ENCODE data around the gene AEBP2. TPM values are rescaled to one million over a fixed set of nuclear protein-coding genes. Genes with fewer than 3 reads are reported as not detected.

AEBP2 gene
- total and polyA plus RNA-seq, 7 donors, result 5.3 to 24.6 (median 21.6) TPM

- no peak for TF ChIP-seq CTCF (IDR thresholded peaks at IDR 0.05)
- ATAC-seq, result no peak
- no peak overlapping the region for H3K27ac ChIP-seq
- H3K27me3 ChIP-seq (ENCODE audit: insufficient read depth in 3 of 3, low read length in 2 of 3), result no peaks in the 10 kb centered on the region
- H3K4me1 ChIP-seq, result no peaks in the 10 kb centered on the region
- intact Hi-C loops (cut with DNase I), result no loop called here
- no peaks in the 10 kb centered on the region for H3K9me3 ChIP-seq
- no peaks in the 10 kb centered on the region for H3K36me3 ChIP-seq (ENCODE audit: insufficient read depth in 1 of 2, low read depth in 1 of 2)
- no peak for DNase-seq
- no peak overlapping the region for H3K4me3 ChIP-seq
Measured at GRCh38 chr12:19506497-19506896, 67.2 kb downstream of the AEBP2 start.

GRCh38 chr12:19507823-19508222 is 68.5 kb downstream of the AEBP2 start:
- intact Hi-C loops (cut with DNase I), result no loop called here
- ATAC-seq (no peak), DNase-seq (no peak)
- Histone ChIP-seq H3K4me3 (no peak overlapping the region), H3K27ac (no peak overlapping the region), H3K4me1 (no peaks in the 10 kb centered on the region), H3K9me3 (no peaks in the 10 kb centered on the region), H3K36me3 (ENCODE audit: insufficient read depth in 1 of 2, low read depth in 1 of 2) (peaks cover 0 to 5% of the 10 kb centered on the region in 2 donors), H3K27me3 (ENCODE audit: insufficient read depth in 3 of 3, low read length in 2 of 3) (no peaks in the 10 kb centered on the region)
- WGBS, 3 donors, result 44 to 59% (median 56%) methylated on average over 1 of the region's 1 CpG
- peak; percentile 24 for TF ChIP-seq CTCF (IDR thresholded peaks at IDR 0.05)

- Histone ChIP-seq H3K4me3 (no peak overlapping the region), H3K9me3 (no peaks in the 10 kb centered on the region), H3K27me3 (ENCODE audit: insufficient read depth in 3 of 3, low read length in 2 of 3) (no peaks in the 10 kb centered on the region), H3K27ac (no peak overlapping the region), H3K4me1 (no peaks in the 10 kb centered on the region), H3K36me3 (ENCODE audit: insufficient read depth in 1 of 2, low read depth in 1 of 2) (peaks cover 0 to 20% of the 10 kb centered on the region in 2 donors)
- no peak for TF ChIP-seq CTCF (IDR thresholded peaks at IDR 0.05)
- no peak for ATAC-seq
- DNase-seq, result no peak
- intact Hi-C loops (cut with DNase I), result no loop called here
- WGBS, 3 donors, result 77 to 99% (median 96%) methylated on average over 4 of the region's 4 CpGs
Measured at GRCh38 chr12:19510461-19510860, 71.2 kb downstream of the AEBP2 start.

- intact Hi-C loops (cut with DNase I), result no loop called here
- Histone ChIP-seq H3K4me3 (no peak overlapping the region), H3K9me3 (no peaks in the 10 kb centered on the region), H3K4me1 (no peaks in the 10 kb centered on the region), H3K27me3 (ENCODE audit: insufficient read depth in 3 of 3, low read length in 2 of 3) (no peaks in the 10 kb centered on the region), H3K36me3 (ENCODE audit: insufficient read depth in 1 of 2, low read depth in 1 of 2) (peaks cover 0 to 20% of the 10 kb centered on the region in 2 donors), H3K27ac (no peak overlapping the region)
- TF ChIP-seq CTCF (IDR thresholded peaks at IDR 0.05), result no peak
- 73 to 93% (median 93%) methylated on average over 5 of the region's 5 CpGs for WGBS, 3 donors
- DNase-seq (no peak), ATAC-seq (no peak)
Measured at GRCh38 chr12:19515179-19515578, 75.9 kb downstream of the AEBP2 start.

GRCh38 chr12:19517583-19517982 is 78.3 kb downstream of the AEBP2 start:
- H3K36me3 ChIP-seq (ENCODE audit: insufficient read depth in 1 of 2, low read depth in 1 of 2), result peaks cover 0 to 21% of the 10 kb centered on the region in 2 donors
- H3K4me1 ChIP-seq, result no peaks in the 10 kb centered on the region
- TF ChIP-seq CTCF (IDR thresholded peaks at IDR 0.05), result no peak
- intact Hi-C loops (cut with DNase I), result no loop called here
- DNase-seq (no peak), ATAC-seq (no peak)
- no peak overlapping the region for H3K4me3 ChIP-seq
- no peaks in the 10 kb centered on the region for H3K27me3 ChIP-seq (ENCODE audit: insufficient read depth in 3 of 3, low read length in 2 of 3)
- WGBS, 3 donors, result 73 to 78% (median 77%) methylated on average over 1 of the region's 1 CpG
- H3K27ac ChIP-seq, result no peak overlapping the region
- H3K9me3 ChIP-seq, result no peaks in the 10 kb centered on the region

Data from psoas muscle (tissue), 8 donors.